ENCODE data around the gene AP2A2. TPM values are rescaled to one million over a fixed set of nuclear protein-coding genes. Genes with fewer than 3 reads are reported as not detected.

Gene AP2A2
- total RNA-seq (2014; rRNA removed; shearing (Covaris generic)): 40.6 and 42.6 TPM in 2 replicates

DNA sequence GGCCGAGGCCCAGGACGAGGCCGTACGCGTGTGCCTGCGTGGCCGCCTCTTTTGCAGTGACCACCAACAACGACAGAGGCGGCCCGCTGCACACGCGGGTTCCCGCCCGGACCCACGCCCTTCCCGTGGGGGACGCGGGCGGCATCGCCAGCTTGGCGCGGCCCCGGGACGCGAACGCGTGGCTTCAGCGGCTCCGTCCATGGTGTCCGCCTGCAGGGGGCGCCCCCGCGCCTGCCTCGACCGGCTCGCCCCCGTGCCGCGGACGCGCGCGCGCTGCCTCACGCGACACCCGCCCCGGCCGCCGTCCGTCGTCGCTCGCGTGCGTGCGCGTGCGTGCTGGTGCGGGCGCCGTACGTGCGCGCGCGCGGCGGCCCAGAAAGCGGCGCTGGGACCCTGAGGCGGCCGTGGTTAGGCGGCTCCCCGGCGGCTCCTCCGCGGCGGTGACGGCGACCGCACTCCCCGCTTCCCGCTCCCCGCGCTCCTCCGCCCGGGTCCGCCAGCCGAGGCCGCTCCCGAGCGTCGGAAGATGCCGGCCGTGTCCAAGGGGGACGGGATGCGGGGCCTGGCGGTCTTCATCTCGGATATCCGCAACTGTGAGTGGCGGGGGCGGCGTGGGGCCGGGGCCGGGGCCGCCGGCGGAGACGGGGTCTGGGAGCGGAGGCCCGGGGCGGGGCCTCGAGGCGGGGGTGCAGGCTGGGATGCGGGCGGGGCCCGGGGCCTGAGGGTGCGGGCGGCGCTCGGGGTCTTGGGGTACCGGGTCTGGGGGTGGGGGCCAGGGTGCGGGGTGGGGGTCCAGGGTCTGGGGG lies at the start of gene AP2A2:
Gene AP2A2, plus strand, starts transcription at position 375 of the 806 bp plus-strand sequence. Its CDS starts 152 bp downstream, at position 527.
- H3K27ac ChIP-seq: peak within 1 kb of the TSS; percentile 29
- H3K36me3 ChIP-seq: peaks cover 4% of the 10 kb centered on the region; the same call in 1 of the 2 replicates
- H3K4me1 ChIP-seq: peaks cover 16% of the 10 kb centered on the region; the same call in 1 of the 2 replicates
- peak within 1 kb of the TSS; percentile 92 for H3K4me3 ChIP-seq
- H3K9me3 ChIP-seq (replicated peaks): no peaks in the 10 kb centered on the region
- peak; percentile 82 to 87 for DNase-seq
- no peaks in the 10 kb centered on the region for H3K27me3 ChIP-seq

DNA sequence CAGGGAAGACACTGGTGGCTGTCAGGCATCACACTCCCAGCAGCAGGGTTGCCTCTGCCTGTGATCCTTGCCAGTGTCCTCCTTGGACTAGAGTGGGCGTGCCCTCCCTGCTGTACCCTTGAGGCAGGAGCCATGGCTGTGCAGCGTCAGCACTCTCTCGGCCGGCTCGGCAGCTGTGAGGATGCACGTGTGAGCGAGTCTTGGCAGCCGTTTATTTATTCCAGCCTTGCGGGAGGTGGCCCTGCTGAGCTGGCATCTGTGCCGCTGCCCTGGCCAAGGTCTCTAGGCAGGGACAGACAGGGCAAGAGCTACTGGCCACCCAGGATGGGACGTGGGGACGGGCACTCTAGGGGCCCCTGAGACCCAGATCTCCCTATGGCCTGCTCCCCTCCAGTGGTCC lies 49.1 kb upstream of the AP2A2 start:
- Histone ChIP-seq H3K9me3 (replicated peaks) (no peaks in the 10 kb centered on the region), H3K4me3 (no peak overlapping the region), H3K36me3 (peaks cover 11% of the 10 kb centered on the region; the same call in 1 of the 2 replicates), H3K27ac (no peak overlapping the region), H3K4me1 (peaks cover 23% of the 10 kb centered on the region), H3K27me3 (no peaks in the 10 kb centered on the region)
- DNase-seq: no peak

DNA sequence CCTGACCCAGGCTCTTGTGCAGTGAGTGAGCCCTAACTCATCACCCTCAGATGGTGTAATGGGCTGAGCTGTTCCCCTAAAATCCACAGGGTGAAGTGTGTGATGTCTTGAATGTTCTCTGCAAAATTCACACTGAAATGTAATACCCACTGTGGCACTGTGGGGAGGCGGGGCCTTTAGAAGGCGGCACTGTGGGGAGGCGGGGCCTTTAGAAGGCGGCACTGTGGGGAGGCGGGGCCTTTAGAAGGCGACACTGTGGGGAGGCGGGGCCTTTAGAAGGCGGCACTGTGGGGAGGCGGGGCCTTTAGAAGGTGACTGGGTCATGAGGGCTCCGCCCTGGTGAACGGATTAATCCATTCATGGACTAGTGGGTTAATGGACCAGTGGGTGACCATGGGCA lies 48.1 kb upstream of the AP2A2 start:
- DNase-seq: peak; percentile 54 to 59

DNA sequence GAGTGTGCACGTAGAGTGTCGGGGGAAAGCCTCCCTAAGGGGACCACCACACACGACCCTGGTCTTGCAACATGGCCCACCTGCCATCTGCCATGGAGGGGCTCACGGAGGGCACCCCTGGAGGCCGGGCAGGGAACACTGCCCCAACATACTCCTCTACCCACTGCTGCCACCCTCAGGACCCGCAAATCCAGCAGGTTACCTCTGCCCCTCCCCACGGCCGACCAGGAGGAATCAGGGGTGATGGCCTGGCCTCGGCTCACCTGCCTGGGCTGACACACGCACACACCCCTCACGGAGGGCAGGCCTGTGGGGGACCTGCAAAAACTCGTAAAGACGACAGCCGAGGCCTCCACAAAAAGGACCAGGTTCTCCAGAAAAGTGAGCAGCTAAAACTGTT lies 45.2 kb upstream of the AP2A2 start:
- no peaks in the 10 kb centered on the region for H3K9me3 ChIP-seq (replicated peaks)
- DNase-seq: no peak
- H3K36me3 ChIP-seq: peaks cover 15% of the 10 kb centered on the region; the same call in 1 of the 2 replicates
- H3K27ac ChIP-seq: no peak overlapping the region
- H3K4me3 ChIP-seq: no peak overlapping the region
- no peaks in the 10 kb centered on the region for H3K4me1 ChIP-seq
- H3K27me3 ChIP-seq: no peaks in the 10 kb centered on the region

More for the DNA sequence above, 48.1 kb upstream of the AP2A2 start:
- H3K4me1 ChIP-seq: peaks cover 18% of the 10 kb centered on the region
- H3K9me3 ChIP-seq (replicated peaks): no peaks in the 10 kb centered on the region
- H3K27me3 ChIP-seq: no peaks in the 10 kb centered on the region
- no peak overlapping the region for H3K27ac ChIP-seq
- H3K36me3 ChIP-seq: peaks cover 15% of the 10 kb centered on the region; the same call in 1 of the 2 replicates
- no peak overlapping the region for H3K4me3 ChIP-seq

DNA sequence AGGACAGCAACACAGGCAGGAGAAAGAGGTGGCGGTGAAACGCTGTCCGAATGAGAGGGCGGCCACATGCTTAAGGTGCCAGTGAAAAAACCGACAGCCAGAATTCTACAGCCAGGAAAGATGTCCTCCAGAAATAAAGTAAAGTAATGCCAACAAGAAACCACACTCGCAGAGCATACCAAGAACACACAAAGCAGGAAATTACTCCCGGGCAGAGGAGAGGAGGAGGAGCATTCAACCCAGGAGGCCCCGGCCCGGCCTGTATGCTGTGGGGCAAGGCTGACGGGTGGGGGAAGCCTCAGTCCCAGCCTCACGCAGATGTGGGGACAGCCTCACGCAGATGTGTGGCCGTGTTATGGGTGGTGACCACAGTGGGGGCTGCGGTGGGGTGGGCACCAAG lies 43.1 kb upstream of the AP2A2 start:
- Histone ChIP-seq H3K9me3 (replicated peaks) (no peaks in the 10 kb centered on the region), H3K4me3 (no peak overlapping the region), H3K27me3 (no peaks in the 10 kb centered on the region), H3K36me3 (peaks cover 18% of the 10 kb centered on the region; the same call in 1 of the 2 replicates), H3K27ac (no peak overlapping the region), H3K4me1 (no peaks in the 10 kb centered on the region)
- no peak for DNase-seq

DNA sequence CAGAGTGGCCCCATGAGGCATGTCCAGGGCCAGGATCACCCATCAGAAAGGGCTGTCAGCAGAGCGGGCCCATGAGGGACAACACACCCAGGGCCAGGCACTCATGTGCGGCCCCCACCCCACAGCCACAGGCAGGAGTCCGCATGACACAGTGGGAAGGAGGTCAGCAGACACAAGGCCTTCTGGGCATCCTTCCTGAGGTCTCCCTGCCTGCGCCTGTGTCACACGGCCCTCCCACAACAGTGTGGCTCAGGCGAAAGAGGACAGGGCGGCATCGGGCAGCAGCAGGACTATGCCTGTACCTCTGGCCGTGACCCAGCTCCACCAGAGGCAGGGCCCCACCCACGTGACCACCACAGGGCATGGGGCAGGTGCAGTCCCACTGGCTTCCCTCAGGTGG lies 42.1 kb upstream of the AP2A2 start:
- no peaks in the 10 kb centered on the region for H3K4me1 ChIP-seq
- no peak overlapping the region for H3K4me3 ChIP-seq
- DNase-seq: no peak
- peaks cover 15% of the 10 kb centered on the region; the same call in 1 of the 2 replicates for H3K36me3 ChIP-seq
- no peaks in the 10 kb centered on the region for H3K9me3 ChIP-seq (replicated peaks)
- no peaks in the 10 kb centered on the region for H3K27me3 ChIP-seq
- no peak overlapping the region for H3K27ac ChIP-seq

DNA sequence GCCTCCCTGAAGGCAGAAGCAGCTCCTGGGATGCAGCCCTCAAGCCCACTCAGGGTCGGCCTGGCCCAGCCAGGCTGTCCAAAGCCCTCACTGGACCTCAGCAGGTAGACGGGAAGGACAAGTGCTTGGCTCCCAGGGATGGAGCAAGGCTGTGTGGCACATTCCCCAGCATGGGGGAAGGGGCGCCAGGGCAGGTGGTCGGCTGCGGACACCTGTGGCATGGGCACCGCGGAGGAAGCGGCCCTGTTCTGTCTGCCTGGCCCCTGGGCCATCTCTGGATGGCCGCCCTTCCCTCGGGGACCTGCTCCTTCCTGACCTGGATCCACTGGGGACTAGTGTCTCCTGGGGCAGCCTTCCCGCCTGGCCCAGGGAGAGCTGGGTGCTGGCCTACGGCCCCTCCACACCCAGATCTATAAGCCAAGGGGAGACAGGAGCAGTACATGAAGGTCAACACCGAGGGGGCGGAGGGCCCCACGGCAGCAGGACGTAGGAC lies 41.0 kb upstream of the AP2A2 start:
- no peak for DNase-seq
- H3K9me3 ChIP-seq (replicated peaks): no peaks in the 10 kb centered on the region
- H3K4me1 ChIP-seq: peaks cover 8% of the 10 kb centered on the region
- peaks cover 7% of the 10 kb centered on the region; the same call in 1 of the 2 replicates for H3K36me3 ChIP-seq
- H3K27me3 ChIP-seq: no peaks in the 10 kb centered on the region
- no peak overlapping the region for H3K27ac ChIP-seq
- H3K4me3 ChIP-seq: no peak overlapping the region

DNA sequence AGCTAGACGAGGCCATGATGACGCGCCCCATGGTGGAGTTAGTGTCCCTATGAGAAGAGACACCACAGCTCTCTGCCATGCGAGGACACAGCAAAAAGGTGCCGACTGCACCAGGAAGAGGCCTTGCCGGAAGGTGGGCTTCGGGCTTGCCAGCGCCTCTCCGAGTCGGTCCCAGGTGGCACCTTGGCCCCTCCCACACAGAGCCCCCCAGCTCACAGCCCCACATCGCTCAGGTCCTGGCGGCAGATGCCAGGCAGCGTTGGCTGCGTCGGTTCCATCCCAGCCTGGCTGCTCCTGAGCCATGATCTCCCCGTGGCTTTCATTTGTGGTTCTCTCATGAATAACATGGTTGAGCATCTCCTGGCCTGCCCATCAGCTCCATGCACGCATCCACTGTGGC lies 39.1 kb upstream of the AP2A2 start:
- no peak for DNase-seq
- H3K4me3 ChIP-seq: no peak overlapping the region
- peaks cover 27% of the 10 kb centered on the region for H3K4me1 ChIP-seq
- H3K36me3 ChIP-seq: peaks cover 7% of the 10 kb centered on the region; the same call in 1 of the 2 replicates
- H3K9me3 ChIP-seq (replicated peaks): no peaks in the 10 kb centered on the region
- no peak overlapping the region for H3K27ac ChIP-seq
- no peaks in the 10 kb centered on the region for H3K27me3 ChIP-seq

DNA sequence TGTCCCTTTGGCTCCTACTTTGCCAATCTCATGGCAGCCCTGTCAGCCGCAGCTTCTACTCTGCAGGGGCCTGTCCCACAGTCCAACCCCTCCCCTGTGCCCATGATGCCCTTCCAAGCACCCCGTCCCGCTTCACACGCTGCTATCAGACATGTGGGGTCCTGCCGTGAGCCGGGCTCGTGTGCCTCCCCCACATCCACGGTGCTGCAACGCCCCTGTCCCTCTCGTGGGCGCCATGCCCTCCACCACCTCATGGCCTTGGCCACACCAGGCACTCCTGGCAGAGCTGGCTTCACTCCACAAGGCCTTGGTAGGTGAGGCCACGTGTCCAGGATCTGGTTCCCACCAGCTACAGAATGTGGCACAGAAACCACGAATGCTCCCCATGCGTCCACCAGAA lies 38.1 kb upstream of the AP2A2 start:
- no peaks in the 10 kb centered on the region for H3K27me3 ChIP-seq
- H3K36me3 ChIP-seq: 0 out of 2 replicates have a peak, but pooled peaks cover 3% of the 10 kb centered on the region
- no peak overlapping the region for H3K27ac ChIP-seq
- no peak overlapping the region for H3K4me3 ChIP-seq
- H3K4me1 ChIP-seq: peaks cover 33% of the 10 kb centered on the region
- DNase-seq: no peak
- H3K9me3 ChIP-seq (replicated peaks): no peaks in the 10 kb centered on the region

DNA sequence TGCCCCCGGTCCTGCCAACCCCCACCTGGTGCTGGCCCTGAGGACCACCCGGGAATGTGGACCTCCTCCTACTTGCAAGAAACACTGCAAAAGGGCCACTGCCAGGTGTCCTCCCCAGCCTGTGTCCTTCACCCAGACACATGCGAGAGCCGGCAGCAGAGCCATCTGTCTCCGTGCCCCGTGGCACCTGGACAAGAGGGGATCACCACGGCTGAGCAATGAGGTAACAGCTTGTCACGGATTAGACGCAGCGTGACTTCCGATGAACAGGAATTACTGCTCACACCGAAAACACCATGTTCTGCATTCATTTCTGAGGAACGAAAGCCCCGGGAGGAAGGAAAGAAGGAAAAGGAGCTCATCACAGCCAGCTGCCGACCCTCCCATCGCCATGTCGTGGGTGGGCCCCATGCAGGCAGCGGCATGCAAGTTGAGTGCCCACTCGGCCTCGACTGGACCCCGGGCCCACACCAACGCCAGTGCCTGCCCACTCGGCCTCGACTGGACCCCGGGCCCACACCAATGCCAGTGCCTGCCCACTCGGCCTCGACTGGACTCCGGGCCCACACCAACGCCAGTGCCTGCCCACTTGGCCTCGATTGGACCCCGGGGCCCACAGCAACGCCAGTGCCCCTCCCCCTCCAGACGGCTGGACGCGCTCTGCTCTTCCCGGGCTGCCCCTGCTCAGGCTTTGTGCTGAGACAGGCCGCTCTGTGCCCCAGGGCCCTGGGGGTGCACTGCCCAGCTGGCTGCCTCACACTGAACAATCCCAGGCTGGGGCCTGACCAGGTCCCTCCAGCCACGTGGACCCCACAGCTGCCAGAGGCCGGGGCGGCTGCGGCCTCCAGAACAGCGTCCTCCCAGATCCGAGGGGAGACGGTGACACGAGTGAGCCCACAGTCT lies 37.1 kb upstream of the AP2A2 start:
- DNase-seq: no peak
- Histone ChIP-seq H3K36me3 (0 out of 2 replicates have a peak, but pooled peaks cover 3% of the 10 kb centered on the region), H3K27me3 (no peaks in the 10 kb centered on the region), H3K9me3 (replicated peaks) (no peaks in the 10 kb centered on the region), H3K4me3 (no peak overlapping the region), H3K27ac (no peak overlapping the region; the same call in 1 of the 2 replicates), H3K4me1 (peaks cover 33% of the 10 kb centered on the region)

DNA sequence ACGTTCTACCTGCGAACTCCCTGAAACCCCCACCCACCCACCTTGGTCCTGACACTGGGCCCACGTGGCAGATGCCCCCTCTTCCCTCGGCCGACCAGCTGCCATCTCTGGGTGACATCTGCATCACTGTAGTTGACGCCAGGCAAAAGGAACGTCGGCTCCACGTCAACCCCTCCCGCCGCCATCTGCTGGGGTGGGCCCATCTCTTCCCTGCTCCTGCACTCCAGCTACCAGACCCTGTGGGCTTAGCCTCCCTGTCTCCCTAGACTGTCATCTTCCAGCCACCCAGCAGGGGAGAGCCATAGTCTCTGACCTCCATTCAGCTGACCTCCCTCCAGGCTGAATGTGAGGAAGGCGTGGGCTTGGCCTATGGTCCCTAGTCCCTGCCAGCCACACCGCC lies 36.4 kb upstream of the AP2A2 start:
- H3K36me3 ChIP-seq: 0 out of 2 replicates have a peak, but pooled peaks cover 3% of the 10 kb centered on the region
- H3K9me3 ChIP-seq (replicated peaks): no peaks in the 10 kb centered on the region
- peak overlapping the region; percentile 64 for H3K27ac ChIP-seq
- H3K4me3 ChIP-seq: no peak overlapping the region
- H3K27me3 ChIP-seq: no peaks in the 10 kb centered on the region
- peaks cover 33% of the 10 kb centered on the region for H3K4me1 ChIP-seq
- no peak for DNase-seq

DNA sequence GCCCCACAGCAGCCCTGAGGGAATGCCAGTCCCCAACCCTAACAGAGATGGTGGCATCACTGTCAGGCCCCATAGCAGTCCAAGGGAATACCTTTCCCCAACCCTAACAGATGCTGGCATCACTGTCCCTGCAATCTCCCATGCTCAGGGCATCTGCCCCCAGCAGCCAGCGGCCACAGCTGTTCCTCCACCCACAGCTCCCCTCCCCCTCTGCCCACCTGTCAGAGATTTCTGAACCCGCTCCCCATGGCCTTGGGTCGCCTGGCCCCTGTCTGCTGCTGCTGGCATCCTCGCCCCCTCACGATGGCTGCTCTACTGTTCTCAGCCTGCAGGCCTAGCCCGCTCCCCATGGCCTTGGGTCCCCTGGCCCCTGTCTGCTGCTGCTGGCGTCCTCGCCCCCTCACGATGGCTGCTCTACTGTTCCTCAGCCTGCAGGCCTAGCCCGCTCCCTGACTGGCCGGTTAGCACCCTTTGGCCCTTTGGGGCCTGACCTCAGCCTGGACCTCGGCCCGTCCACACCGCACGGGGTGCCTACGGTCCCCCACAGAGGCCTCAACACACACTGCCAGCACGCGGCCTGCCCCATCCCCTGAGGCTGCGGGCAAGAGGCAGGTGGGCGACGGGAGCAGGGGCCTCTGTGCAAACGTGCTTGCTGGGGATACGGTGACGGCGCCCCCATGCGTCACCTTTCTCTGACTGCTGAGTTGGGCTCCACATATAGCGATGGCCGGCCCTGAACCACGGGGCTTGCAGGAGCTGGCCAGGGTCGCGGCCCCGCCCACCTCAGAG lies 35.8 kb upstream of the AP2A2 start:
- DNase-seq: peak; percentile 84 to 85
- H3K36me3 ChIP-seq: 0 out of 2 replicates have a peak, but pooled peaks cover 3% of the 10 kb centered on the region
- peaks cover 33% of the 10 kb centered on the region for H3K4me1 ChIP-seq
- peak overlapping the region; percentile 64 for H3K27ac ChIP-seq
- no peaks in the 10 kb centered on the region for H3K27me3 ChIP-seq
- H3K9me3 ChIP-seq (replicated peaks): no peaks in the 10 kb centered on the region
- no peak overlapping the region for H3K4me3 ChIP-seq

DNA sequence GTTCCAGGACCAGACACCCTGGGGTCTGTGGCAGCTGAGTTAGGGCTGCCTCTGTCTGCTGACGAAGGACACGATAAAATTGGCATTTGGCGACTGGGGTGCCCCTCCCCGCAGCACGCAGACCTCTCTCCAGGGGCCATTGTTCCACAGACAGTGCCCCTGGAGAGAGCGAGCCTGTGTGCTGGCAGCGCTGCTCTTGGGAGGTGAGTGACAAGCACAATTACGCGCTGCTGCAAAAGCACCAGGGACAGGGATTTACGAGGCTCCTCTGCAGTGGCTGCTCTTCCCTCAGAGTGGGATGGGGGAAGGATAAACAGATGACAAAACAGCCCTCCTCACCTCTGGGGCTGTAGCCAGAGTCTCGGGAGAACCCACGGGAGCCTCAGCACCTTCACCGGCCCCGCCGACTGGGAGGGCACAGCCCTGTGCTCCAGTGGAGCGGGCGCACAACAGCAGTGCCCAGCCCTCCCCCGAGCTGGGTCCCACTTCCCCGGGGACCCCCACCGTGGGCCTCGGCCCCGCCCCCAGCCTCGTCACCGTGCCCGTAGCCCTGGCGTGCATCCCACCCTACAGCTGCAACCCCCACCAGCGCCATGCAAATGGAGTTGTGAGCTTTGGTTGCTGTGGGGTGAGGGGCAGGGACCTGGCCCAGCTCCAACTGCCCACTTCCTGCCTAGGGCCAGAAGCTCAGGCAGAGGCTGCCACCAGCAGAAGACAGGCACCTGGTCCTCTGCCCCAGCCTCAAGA lies 34.7 kb upstream of the AP2A2 start:
- Histone ChIP-seq H3K27me3 (no peaks in the 10 kb centered on the region), H3K36me3 (0 out of 2 replicates have a peak, but pooled peaks cover 3% of the 10 kb centered on the region), H3K27ac (peak overlapping the region; percentile 64), H3K9me3 (replicated peaks) (no peaks in the 10 kb centered on the region), H3K4me1 (peaks cover 33% of the 10 kb centered on the region), H3K4me3 (peak overlapping the region; percentile 6; the same call in 1 of the 2 replicates)
- peak; percentile 81 to 86 for DNase-seq

All from SJCRH30 (cell line).